HUES6 (cell line): ENCODE results near the gene NSUN4.
"Not testable (repeated sequence)": the region's sequence is repeated elsewhere in the genome, so short reads cannot be mapped to it uniquely, and the experiment has no call there.

Source experiments
- H3K27ac ChIP-seq: 2 replicates; pipeline ENCODE4 v1.7.0; 2013; ENCODE audit warnings: low read depth, mild to moderate bottlenecking, low read length, inconsistent platforms
- H3K27me3 ChIP-seq: 2 replicates; pipeline ENCODE4 v1.6.1; 2013; ENCODE audit warnings: low read length; ENCODE audit not compliant: control insufficient read depth, insufficient read depth
- H3K36me3 ChIP-seq: 2 replicates; pipeline ENCODE4 v1.6.1; 2013; ENCODE audit warnings: low read length; ENCODE audit not compliant: control insufficient read depth, insufficient read depth
- H3K4me1 ChIP-seq: 2 replicates; pipeline ENCODE4 v1.6.1; 2013; ENCODE audit warnings: low read length; ENCODE audit not compliant: control insufficient read depth, insufficient read depth
- H3K4me3 ChIP-seq: 2 replicates; pipeline ENCODE4 v1.5.1; 2013; ENCODE audit warnings: low read depth, low read length
- H3K9ac ChIP-seq: one replicate; pipeline ENCODE4 v1.6.1; 2013; ENCODE audit warnings: mild to moderate bottlenecking, low read length
- H3K9me3 ChIP-seq: 2 replicates; pipeline ENCODE4 v1.6.1; 2013; ENCODE audit warnings: low read depth, low read length; ENCODE audit not compliant: control insufficient read depth, insufficient read depth

Gene NSUN4

GRCh38 chr1:46343351-46343695, 2.7 kb downstream of the NSUN4 start:
- H3K27me3 ChIP-seq = no peaks in the 10 kb centered on the region
- peaks cover 12% of the 10 kb centered on the region; the same call in 1 of the 2 replicates for H3K4me1 ChIP-seq
- no peak overlapping the region for H3K27ac ChIP-seq
- H3K36me3 ChIP-seq = peaks cover 38% of the 10 kb centered on the region
- no peak overlapping the region for H3K4me3 ChIP-seq
- no peaks in the 10 kb centered on the region for H3K9me3 ChIP-seq
- H3K9ac ChIP-seq = no peak overlapping the region

DNA sequence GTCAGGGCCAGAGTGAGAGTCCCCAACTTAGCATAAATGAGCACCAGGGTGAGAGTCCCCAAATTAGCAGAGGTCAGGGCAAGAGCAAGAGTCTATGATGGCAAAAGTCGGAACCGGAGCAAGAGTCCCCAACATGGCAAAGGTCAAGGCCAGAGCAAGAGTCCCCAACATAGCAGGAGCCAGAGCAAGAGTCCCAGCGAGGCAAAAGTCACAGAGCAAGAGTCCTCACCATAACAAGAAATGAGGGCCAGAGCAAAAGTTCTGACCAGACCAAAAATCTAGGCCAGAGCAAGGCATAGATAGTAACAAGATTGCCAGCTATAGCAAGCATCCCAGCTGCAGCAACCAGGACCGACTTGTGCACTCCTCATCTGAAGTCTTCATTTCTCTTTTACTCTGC, 3.1 kb downstream of the NSUN4 start:
- H3K4me1 ChIP-seq = peaks cover 12% of the 10 kb centered on the region; the same call in 1 of the 2 replicates
- no peaks in the 10 kb centered on the region for H3K9me3 ChIP-seq
- no peaks in the 10 kb centered on the region for H3K27me3 ChIP-seq
- no peak overlapping the region for H3K9ac ChIP-seq
- no peak overlapping the region for H3K27ac ChIP-seq
- peaks cover 40% of the 10 kb centered on the region for H3K36me3 ChIP-seq
- H3K4me3 ChIP-seq = no peak overlapping the region

DNA sequence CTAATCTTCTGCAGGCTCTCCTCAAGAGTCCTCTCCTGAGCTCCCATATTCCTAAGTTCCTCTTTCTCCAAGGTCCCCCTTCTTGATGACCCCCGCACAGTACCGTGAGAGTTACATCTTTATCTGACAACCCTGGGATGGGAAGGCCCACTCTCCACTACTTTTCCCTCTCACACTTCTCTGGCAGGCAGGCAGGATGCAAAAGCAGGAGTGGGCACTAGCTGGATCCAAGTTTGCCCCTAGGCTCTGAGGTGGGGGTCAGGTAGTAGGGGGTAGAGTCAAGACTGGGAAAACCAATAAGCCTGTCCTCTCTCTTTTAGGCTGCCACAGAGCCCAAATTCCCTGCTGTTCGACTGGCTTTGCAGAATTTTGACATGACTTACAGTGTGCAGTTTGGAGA, 3.9 kb downstream of the NSUN4 start:
- H3K27me3 ChIP-seq = no peaks in the 10 kb centered on the region
- no peak overlapping the region for H3K4me3 ChIP-seq
- H3K27ac ChIP-seq = no peak overlapping the region
- H3K9ac ChIP-seq = no peak overlapping the region
- peaks cover 10% of the 10 kb centered on the region; the same call in 1 of the 2 replicates for H3K4me1 ChIP-seq
- H3K9me3 ChIP-seq = no peaks in the 10 kb centered on the region
- peaks cover 45% of the 10 kb centered on the region for H3K36me3 ChIP-seq

DNA sequence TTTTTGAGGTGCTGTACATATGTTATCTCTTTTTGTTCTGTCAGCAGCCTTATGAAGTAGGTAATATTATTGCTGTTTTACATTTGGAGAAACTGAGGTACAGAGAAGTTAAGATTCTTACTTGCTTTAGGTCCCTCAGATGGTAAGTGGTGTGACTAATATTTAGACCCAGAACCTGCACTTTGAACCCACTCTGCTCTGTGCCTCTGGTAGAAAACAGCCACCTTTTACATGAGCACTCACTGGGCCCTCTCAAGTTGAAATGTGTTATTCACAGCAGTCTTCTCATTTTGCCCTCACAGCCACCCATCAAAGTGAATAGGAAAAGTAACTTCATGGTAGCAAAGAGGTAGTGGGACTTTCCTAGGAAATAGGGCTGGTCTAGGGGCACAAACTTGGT, 4.7 kb downstream of the NSUN4 start:
- H3K27ac ChIP-seq = no peak overlapping the region
- peaks cover 53% of the 10 kb centered on the region for H3K36me3 ChIP-seq
- H3K9me3 ChIP-seq = no peaks in the 10 kb centered on the region
- H3K9ac ChIP-seq = no peak overlapping the region
- H3K27me3 ChIP-seq = no peaks in the 10 kb centered on the region
- peaks cover 7% of the 10 kb centered on the region; the same call in 1 of the 2 replicates for H3K4me1 ChIP-seq
- H3K4me3 ChIP-seq = no peak overlapping the region

GRCh38 chr1:46352363-46352762, 11.8 kb downstream of the NSUN4 start:
- H3K27ac ChIP-seq = no peak overlapping the region
- H3K27me3 ChIP-seq = no peaks in the 10 kb centered on the region
- no peaks in the 10 kb centered on the region for H3K9me3 ChIP-seq
- H3K4me3 ChIP-seq = no peak overlapping the region
- no peaks in the 10 kb centered on the region for H3K4me1 ChIP-seq
- H3K9ac ChIP-seq = no peak overlapping the region
- H3K36me3 ChIP-seq = peaks cover 65% of the 10 kb centered on the region

DNA sequence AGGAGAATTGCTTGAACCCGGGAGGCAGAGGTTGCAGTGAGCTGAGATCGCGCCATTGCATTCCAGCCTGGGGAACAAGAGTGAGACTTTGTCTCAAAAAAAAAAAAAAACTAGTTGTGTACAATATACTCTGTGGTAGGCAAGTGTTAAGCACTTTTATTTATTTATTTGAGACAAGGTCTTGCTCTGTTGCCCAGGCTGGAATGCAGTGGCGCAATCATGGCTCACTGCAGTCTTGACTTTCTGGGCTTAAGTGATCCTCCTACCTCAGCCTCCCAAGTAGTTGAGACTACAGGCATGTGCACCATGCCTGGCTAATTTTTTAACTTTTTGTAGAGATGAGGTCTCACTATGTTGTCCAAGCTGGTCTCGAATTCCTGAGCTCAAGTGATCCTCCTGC, 15.3 kb downstream of the NSUN4 start:
- H3K27me3 ChIP-seq, H3K4me3 ChIP-seq, H3K27ac ChIP-seq, H3K9ac ChIP-seq, H3K9me3 ChIP-seq, H3K4me1 ChIP-seq: not testable (repeated sequence)
- H3K36me3 ChIP-seq = peaks cover 57% of the 10 kb centered on the region

DNA sequence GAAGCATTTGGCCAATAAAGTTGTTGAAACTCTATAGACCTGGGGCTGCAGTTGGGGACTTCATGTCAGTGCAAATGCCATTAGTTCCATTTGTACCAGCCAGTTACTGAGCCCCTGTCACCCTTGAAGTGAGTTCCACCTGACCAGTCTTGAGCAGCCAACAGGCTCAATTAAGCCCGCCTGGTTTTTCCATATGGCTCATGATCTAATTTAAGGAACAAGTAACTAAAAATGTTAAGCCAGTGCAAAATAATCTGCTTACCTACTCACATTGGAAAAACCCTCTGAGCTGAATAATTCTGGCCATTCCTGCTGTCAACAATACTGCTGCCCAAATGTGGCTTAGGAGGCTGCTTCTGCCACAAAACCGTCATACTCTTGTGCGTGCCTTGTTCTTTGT, 21.6 kb downstream of the NSUN4 start:
- no peaks in the 10 kb centered on the region for H3K4me1 ChIP-seq
- no peak overlapping the region for H3K4me3 ChIP-seq
- H3K9ac ChIP-seq = no peak overlapping the region
- H3K9me3 ChIP-seq = no peaks in the 10 kb centered on the region
- H3K27me3 ChIP-seq = no peaks in the 10 kb centered on the region
- peaks cover 63% of the 10 kb centered on the region for H3K36me3 ChIP-seq
- H3K27ac ChIP-seq = no peak overlapping the region

GRCh38 chr1:46363121-46363520, 22.5 kb downstream of the NSUN4 start:
- Histone ChIP-seq H3K4me1 (no peaks in the 10 kb centered on the region), H3K27me3 (no peaks in the 10 kb centered on the region), H3K4me3 (no peak overlapping the region), H3K27ac (no peak overlapping the region), H3K9me3 (no peaks in the 10 kb centered on the region), H3K36me3 (peaks cover 63% of the 10 kb centered on the region), H3K9ac (no peak overlapping the region)

GRCh38 chr1:46364612-46365011, 24.0 kb downstream of the NSUN4 start:
- Histone ChIP-seq H3K9me3 (no peaks in the 10 kb centered on the region), H3K27ac (no peak overlapping the region), H3K27me3 (no peaks in the 10 kb centered on the region), H3K9ac (no peak overlapping the region), H3K4me3 (no peak overlapping the region), H3K36me3 (peaks cover 61% of the 10 kb centered on the region), H3K4me1 (no peaks in the 10 kb centered on the region)

DNA sequence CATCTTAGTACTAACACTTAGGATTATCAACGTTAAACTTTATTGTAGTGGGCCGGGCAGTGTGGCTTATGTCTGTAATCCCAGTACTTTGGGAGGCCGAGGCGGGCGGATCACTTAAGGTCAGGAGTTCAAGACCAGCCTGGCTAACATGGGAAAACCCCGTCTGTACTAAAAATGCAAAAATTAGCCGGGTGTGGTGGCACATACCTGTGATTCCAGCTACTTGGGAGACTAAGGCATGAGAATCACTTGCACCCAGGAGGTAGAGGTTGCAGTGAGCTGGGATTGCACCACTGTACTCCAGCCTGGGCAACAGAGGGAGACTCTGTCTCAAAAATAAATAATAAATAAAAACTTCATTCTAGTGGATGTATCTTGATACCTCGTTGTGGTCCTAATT, 25.2 kb downstream of the NSUN4 start:
- H3K9me3 ChIP-seq, H3K9ac ChIP-seq, H3K4me3 ChIP-seq, H3K27ac ChIP-seq, H3K4me1 ChIP-seq, H3K27me3 ChIP-seq: not testable (repeated sequence)
- H3K36me3 ChIP-seq = peaks cover 55% of the 10 kb centered on the region

DNA sequence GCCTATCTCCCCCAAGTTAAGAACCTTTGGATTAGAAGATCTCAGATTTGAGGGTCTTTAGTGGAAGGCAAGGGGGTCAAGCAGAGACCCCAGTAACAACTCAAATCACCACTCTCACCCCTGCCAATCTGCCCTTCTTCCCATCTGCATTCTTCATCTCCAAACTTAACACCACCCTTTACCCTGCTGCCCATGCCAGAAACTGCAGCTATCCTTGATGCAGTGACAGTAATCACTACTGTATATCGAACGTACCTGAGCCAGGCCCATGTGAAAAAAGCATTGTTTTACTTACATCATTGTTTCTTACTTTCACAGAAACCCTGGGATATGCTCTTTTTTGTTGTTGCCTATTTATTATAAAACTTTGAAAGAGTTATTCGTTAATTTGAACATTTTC, 26.5 kb downstream of the NSUN4 start:
- Histone ChIP-seq H3K9ac (no peak overlapping the region), H3K4me3 (no peak overlapping the region), H3K36me3 (peaks cover 42% of the 10 kb centered on the region), H3K4me1 (no peaks in the 10 kb centered on the region), H3K9me3 (no peaks in the 10 kb centered on the region), H3K27ac (no peak overlapping the region), H3K27me3 (no peaks in the 10 kb centered on the region)

- not testable (repeated sequence) for H3K27me3 ChIP-seq
These were observed 27.1 kb downstream of the NSUN4 start for GRCh38 chr1:46367701-46368100.

More at GRCh38 chr1:46367701-46368100, 27.1 kb downstream of the NSUN4 start:
- H3K4me1 ChIP-seq, H3K4me3 ChIP-seq, H3K9ac ChIP-seq, H3K9me3 ChIP-seq, H3K27ac ChIP-seq: not testable (repeated sequence)
- peaks cover 36% of the 10 kb centered on the region for H3K36me3 ChIP-seq
